ENCODE measurements around the gene HIVEP3.

Gene HIVEP3

GRCh38 chr1:41623736-41624135, 295.0 kb downstream of the HIVEP3 start:
- H3K27me3 ChIP-seq (ENCODE audit: control insufficient read depth, insufficient read depth, low read length) = no peaks in the 10 kb centered on the region
- no peak overlapping the region for H3K9ac ChIP-seq
- no peaks in the 10 kb centered on the region for H3K79me2 ChIP-seq
- no peak overlapping the region for H3K27ac ChIP-seq
- no peak overlapping the region for H2AFZ ChIP-seq
- no peak overlapping the region for H3K4me2 ChIP-seq (ENCODE audit: low read length)
- no peak for TF ChIP-seq CTCF (IDR thresholded peaks at IDR 0.05)
- H3K9me3 ChIP-seq (ENCODE audit: control insufficient read depth, low read length) = no peaks in the 10 kb centered on the region
- H3K4me3 ChIP-seq (ENCODE audit: low read depth, low read length) = no peak overlapping the region
- H3K4me1 ChIP-seq = no peaks in the 10 kb centered on the region
- no peaks in the 10 kb centered on the region for H3K36me3 ChIP-seq (ENCODE audit: control insufficient read depth, insufficient read depth, low read length)

GRCh38 chr1:41622859-41623732, 295.6 kb downstream of the HIVEP3 start:
- Histone ChIP-seq H3K4me3 (ENCODE audit: low read depth, low read length) (no peak overlapping the region), H3K9me3 (ENCODE audit: control insufficient read depth, low read length) (no peaks in the 10 kb centered on the region), H3K4me2 (ENCODE audit: low read length) (no peak overlapping the region), H3K27ac (no peak overlapping the region), H3K9ac (no peak overlapping the region), H2AFZ (no peak overlapping the region), H3K36me3 (ENCODE audit: control insufficient read depth, insufficient read depth, low read length) (no peaks in the 10 kb centered on the region), H3K4me1 (no peaks in the 10 kb centered on the region), H3K79me2 (no peaks in the 10 kb centered on the region), H3K27me3 (ENCODE audit: control insufficient read depth, insufficient read depth, low read length) (no peaks in the 10 kb centered on the region)
- no peak for TF ChIP-seq CTCF (IDR thresholded peaks at IDR 0.05)

- Histone ChIP-seq H3K4me3 (ENCODE audit: low read depth, low read length) (no peak overlapping the region), H3K27me3 (ENCODE audit: control insufficient read depth, insufficient read depth, low read length) (no peaks in the 10 kb centered on the region), H3K27ac (no peak overlapping the region), H3K79me2 (no peaks in the 10 kb centered on the region), H3K9ac (no peak overlapping the region), H3K36me3 (ENCODE audit: control insufficient read depth, insufficient read depth, low read length) (no peaks in the 10 kb centered on the region), H3K4me1 (peaks cover 5% of the 10 kb centered on the region), H3K9me3 (ENCODE audit: control insufficient read depth, low read length) (no peaks in the 10 kb centered on the region), H2AFZ (no peak overlapping the region), H3K4me2 (ENCODE audit: low read length) (no peak overlapping the region)
- no peak for TF ChIP-seq CTCF (IDR thresholded peaks at IDR 0.05)
Measured at GRCh38 chr1:41622402-41622801, 296.3 kb downstream of the HIVEP3 start.

GRCh38 chr1:41621791-41622190, 296.9 kb downstream of the HIVEP3 start:
- H3K9me3 ChIP-seq (ENCODE audit: control insufficient read depth, low read length) = no peaks in the 10 kb centered on the region
- H3K36me3 ChIP-seq (ENCODE audit: control insufficient read depth, insufficient read depth, low read length) = no peaks in the 10 kb centered on the region
- no peak overlapping the region for H3K27ac ChIP-seq
- TF ChIP-seq CTCF (IDR thresholded peaks at IDR 0.05) = no peak
- no peak overlapping the region for H3K4me2 ChIP-seq (ENCODE audit: low read length)
- no peak overlapping the region for H2AFZ ChIP-seq
- H3K79me2 ChIP-seq = no peaks in the 10 kb centered on the region
- H3K4me3 ChIP-seq (ENCODE audit: low read depth, low read length) = no peak overlapping the region
- H3K9ac ChIP-seq = no peak overlapping the region
- peaks cover 5% of the 10 kb centered on the region for H3K4me1 ChIP-seq
- H3K27me3 ChIP-seq (ENCODE audit: control insufficient read depth, insufficient read depth, low read length) = no peaks in the 10 kb centered on the region

GRCh38 chr1:41621256-41621655, 297.5 kb downstream of the HIVEP3 start:
- Histone ChIP-seq H3K4me2 (ENCODE audit: low read length) (no peak overlapping the region), H3K27ac (no peak overlapping the region), H3K4me1 (peaks cover 5% of the 10 kb centered on the region), H3K9ac (no peak overlapping the region), H3K36me3 (ENCODE audit: control insufficient read depth, insufficient read depth, low read length) (no peaks in the 10 kb centered on the region), H3K9me3 (ENCODE audit: control insufficient read depth, low read length) (no peaks in the 10 kb centered on the region), H3K79me2 (no peaks in the 10 kb centered on the region), H3K27me3 (ENCODE audit: control insufficient read depth, insufficient read depth, low read length) (no peaks in the 10 kb centered on the region), H3K4me3 (ENCODE audit: low read depth, low read length) (no peak overlapping the region), H2AFZ (no peak overlapping the region)
- TF ChIP-seq CTCF (IDR thresholded peaks at IDR 0.05) = no peak

All from parathyroid adenoma (tissue), 2 donors.